ENCODE measurements around the gene HELZ2.

HELZ2 gene

DNA sequence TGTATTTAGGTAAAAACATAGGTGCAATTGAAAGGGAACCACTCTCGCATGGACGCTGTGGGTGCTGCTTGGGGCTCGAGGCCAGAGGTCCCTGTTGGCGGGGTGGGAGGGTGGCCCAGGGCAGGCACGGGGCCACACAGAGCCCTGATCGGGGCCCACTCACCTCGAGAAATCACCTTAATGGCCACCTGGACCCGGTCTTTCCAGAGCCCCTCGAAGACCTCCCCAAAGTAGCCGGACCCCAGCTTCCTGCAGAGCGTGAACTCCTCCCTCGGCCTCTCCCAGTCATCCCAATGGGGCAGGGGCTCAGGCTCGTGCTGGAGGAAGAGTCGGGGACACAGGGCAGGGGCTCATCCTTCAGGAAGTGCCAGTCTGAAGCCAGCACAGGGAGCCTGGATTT lies 40.7 kb downstream of the HELZ2 start:
- H4K20me1 ChIP-seq (ENCODE audit: control insufficient read depth, insufficient read depth, low read depth, low read length) = no peaks in the 10 kb centered on the region
- H3K79me2 ChIP-seq (ENCODE audit: control insufficient read depth, low read length) = no peaks in the 10 kb centered on the region
- TF ChIP-seq, protein P1, sequence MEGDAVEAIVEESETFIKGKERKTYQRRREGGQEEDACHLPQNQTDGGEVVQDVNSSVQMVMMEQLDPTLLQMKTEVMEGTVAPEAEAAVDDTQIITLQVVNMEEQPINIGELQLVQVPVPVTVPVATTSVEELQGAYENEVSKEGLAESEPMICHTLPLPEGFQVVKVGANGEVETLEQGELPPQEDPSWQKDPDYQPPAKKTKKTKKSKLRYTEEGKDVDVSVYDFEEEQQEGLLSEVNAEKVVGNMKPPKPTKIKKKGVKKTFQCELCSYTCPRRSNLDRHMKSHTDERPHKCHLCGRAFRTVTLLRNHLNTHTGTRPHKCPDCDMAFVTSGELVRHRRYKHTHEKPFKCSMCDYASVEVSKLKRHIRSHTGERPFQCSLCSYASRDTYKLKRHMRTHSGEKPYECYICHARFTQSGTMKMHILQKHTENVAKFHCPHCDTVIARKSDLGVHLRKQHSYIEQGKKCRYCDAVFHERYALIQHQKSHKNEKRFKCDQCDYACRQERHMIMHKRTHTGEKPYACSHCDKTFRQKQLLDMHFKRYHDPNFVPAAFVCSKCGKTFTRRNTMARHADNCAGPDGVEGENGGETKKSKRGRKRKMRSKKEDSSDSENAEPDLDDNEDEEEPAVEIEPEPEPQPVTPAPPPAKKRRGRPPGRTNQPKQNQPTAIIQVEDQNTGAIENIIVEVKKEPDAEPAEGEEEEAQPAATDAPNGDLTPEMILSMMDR (IDR thresholded peaks at IDR 0.05; ENCODE audit: low read depth, low read length, poor library complexity, severe bottlenecking) = no peak
- TF ChIP-seq EZH2phosphoT487 (IDR thresholded peaks at IDR 0.05; ENCODE audit: borderline replicate concordance, low read length) = no peak
- no peaks in the 10 kb centered on the region for H3K9me3 ChIP-seq (ENCODE audit: control insufficient read depth, insufficient read depth, low read length)
- H3K36me3 ChIP-seq (ENCODE audit: control insufficient read depth, low read length) = no peaks in the 10 kb centered on the region
- peaks cover 9% of the 10 kb centered on the region for H3K27me3 ChIP-seq (ENCODE audit: control insufficient read depth, low read length)
- peaks cover 19% of the 10 kb centered on the region for H3K4me1 ChIP-seq (ENCODE audit: control insufficient read depth, low read length)
- H3F3A ChIP-seq (ENCODE audit: control insufficient read depth, insufficient read depth) = no peaks in the 10 kb centered on the region
- H3K4me2 ChIP-seq (ENCODE audit: low read length) = no peak overlapping the region
- no peaks in the 10 kb centered on the region for H3K9me2 ChIP-seq (replicated peaks; ENCODE audit: control insufficient read depth, low read length)
- no peak overlapping the region for H3K27ac ChIP-seq (ENCODE audit: low read depth, low read length)
- no peak overlapping the region for H3K4me3 ChIP-seq (ENCODE audit: low read length)

DNA sequence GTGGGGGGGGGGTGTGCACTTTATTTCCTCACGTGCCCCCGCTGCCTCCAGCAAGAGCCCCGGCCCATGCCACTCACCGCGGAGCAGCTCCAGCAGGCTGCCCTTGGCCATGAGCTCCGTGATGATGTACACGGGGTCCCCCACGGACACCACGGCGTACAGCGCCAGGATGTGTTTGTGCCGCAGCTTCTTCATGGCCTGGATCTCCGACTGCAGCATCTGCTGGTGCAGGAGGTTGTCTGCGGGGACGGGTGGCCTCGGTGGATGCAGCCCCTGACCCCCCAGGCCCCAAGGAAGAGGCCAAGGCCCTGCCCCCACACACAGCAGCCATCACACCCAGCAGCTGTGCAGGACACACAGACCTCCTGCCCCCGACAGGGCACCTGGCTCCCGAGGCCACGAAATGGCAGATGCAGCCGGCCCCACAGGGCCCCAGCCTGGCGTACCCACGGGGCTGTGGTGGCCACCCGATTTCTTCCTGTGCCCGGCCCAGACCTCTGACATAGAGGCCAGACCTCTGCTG lies 41.5 kb downstream of the HELZ2 start:
- no peaks in the 10 kb centered on the region for H4K20me1 ChIP-seq (ENCODE audit: control insufficient read depth, insufficient read depth, low read depth, low read length)
- H3K27me3 ChIP-seq (ENCODE audit: control insufficient read depth, low read length) = peaks cover 15% of the 10 kb centered on the region
- H3K4me3 ChIP-seq (ENCODE audit: low read length) = no peak overlapping the region
- TF ChIP-seq, protein P1 (IDR thresholded peaks at IDR 0.05; ENCODE audit: low read depth, low read length, poor library complexity, severe bottlenecking) = no peak
- TF ChIP-seq EZH2phosphoT487 (IDR thresholded peaks at IDR 0.05; ENCODE audit: borderline replicate concordance, low read length) = no peak
- no peaks in the 10 kb centered on the region for H3K79me2 ChIP-seq (ENCODE audit: control insufficient read depth, low read length)
- no peak overlapping the region for H3K4me2 ChIP-seq (ENCODE audit: low read length)
- no peak overlapping the region for H3K27ac ChIP-seq (ENCODE audit: low read depth, low read length)
- H3K9me2 ChIP-seq (replicated peaks; ENCODE audit: control insufficient read depth, low read length) = no peaks in the 10 kb centered on the region
- peaks cover 3% of the 10 kb centered on the region; the same call in 1 of the 2 replicates for H3F3A ChIP-seq (ENCODE audit: control insufficient read depth, insufficient read depth)
- no peaks in the 10 kb centered on the region for H3K9me3 ChIP-seq (ENCODE audit: control insufficient read depth, insufficient read depth, low read length)
- peaks cover 12% of the 10 kb centered on the region for H3K4me1 ChIP-seq (ENCODE audit: control insufficient read depth, low read length)
- H3K36me3 ChIP-seq (ENCODE audit: control insufficient read depth, low read length) = no peaks in the 10 kb centered on the region

- Histone ChIP-seq H3K4me3 (ENCODE audit: low read length) (no peak overlapping the region), H3K4me2 (ENCODE audit: low read length) (no peak overlapping the region), H3F3A (ENCODE audit: control insufficient read depth, insufficient read depth) (peaks cover 3% of the 10 kb centered on the region; the same call in 1 of the 2 replicates), H3K9me3 (ENCODE audit: control insufficient read depth, insufficient read depth, low read length) (no peaks in the 10 kb centered on the region), H3K27ac (ENCODE audit: low read depth, low read length) (no peak overlapping the region), H4K20me1 (ENCODE audit: control insufficient read depth, insufficient read depth, low read depth, low read length) (no peaks in the 10 kb centered on the region), H3K79me2 (ENCODE audit: control insufficient read depth, low read length) (no peaks in the 10 kb centered on the region), H3K4me1 (ENCODE audit: control insufficient read depth, low read length) (peaks cover 6% of the 10 kb centered on the region), H3K36me3 (ENCODE audit: control insufficient read depth, low read length) (no peaks in the 10 kb centered on the region), H3K9me2 (replicated peaks; ENCODE audit: control insufficient read depth, low read length) (no peaks in the 10 kb centered on the region), H3K27me3 (ENCODE audit: control insufficient read depth, low read length) (peaks cover 20% of the 10 kb centered on the region)
- TF ChIP-seq, protein P1 (IDR thresholded peaks at IDR 0.05; ENCODE audit: low read depth, low read length, poor library complexity, severe bottlenecking) = no peak
- TF ChIP-seq EZH2phosphoT487 (IDR thresholded peaks at IDR 0.05; ENCODE audit: borderline replicate concordance, low read length) = no peak
Observed at GRCh38 chr20:63531686-63532448, 42.2 kb downstream of the HELZ2 start.

All from DOHH2 (cell line).